ENCODE results near the gene NKIRAS1.

GRCh38 chr3:23859839-23860382 lies 56.9 kb downstream of the NKIRAS1 start:
- TF ChIP-seq, protein P1, sequence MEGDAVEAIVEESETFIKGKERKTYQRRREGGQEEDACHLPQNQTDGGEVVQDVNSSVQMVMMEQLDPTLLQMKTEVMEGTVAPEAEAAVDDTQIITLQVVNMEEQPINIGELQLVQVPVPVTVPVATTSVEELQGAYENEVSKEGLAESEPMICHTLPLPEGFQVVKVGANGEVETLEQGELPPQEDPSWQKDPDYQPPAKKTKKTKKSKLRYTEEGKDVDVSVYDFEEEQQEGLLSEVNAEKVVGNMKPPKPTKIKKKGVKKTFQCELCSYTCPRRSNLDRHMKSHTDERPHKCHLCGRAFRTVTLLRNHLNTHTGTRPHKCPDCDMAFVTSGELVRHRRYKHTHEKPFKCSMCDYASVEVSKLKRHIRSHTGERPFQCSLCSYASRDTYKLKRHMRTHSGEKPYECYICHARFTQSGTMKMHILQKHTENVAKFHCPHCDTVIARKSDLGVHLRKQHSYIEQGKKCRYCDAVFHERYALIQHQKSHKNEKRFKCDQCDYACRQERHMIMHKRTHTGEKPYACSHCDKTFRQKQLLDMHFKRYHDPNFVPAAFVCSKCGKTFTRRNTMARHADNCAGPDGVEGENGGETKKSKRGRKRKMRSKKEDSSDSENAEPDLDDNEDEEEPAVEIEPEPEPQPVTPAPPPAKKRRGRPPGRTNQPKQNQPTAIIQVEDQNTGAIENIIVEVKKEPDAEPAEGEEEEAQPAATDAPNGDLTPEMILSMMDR (IDR thresholded peaks at IDR 0.05) = no peak
- no peak for TF ChIP-seq EZH2 (IDR thresholded peaks at IDR 0.05; ENCODE audit: borderline replicate concordance, insufficient read depth, low read depth, low read length, poor library complexity, severe bottlenecking)

Measured in B cell (primary cell).